Loucy (cell line): ENCODE results near the gene SNX8.

Experiments
- H2AFZ ChIP-seq: fragments of 200-600 bp; sonication (generic); 2 replicates; pipeline ENCODE4 v1.6.0; 2016; ENCODE audit warnings: antibody characterized with exemption, mild to moderate bottlenecking, low read length, moderate library complexity
- H3F3A ChIP-seq: fragments of 200-600 bp; 2 replicates; pipeline ENCODE4 v1.6.0; 2016; ENCODE audit warnings: antibody characterized with exemption, low read depth, mild to moderate bottlenecking
- H3K27me3 ChIP-seq: fragments of 200-600 bp; sonication (generic); 2 replicates; pipeline ENCODE4 v1.6.1; 2014; ENCODE audit warnings: low read length, mild to moderate bottlenecking; ENCODE audit not compliant: insufficient read depth, poor library complexity, severe bottlenecking
- H3K36me3 ChIP-seq: fragments of 200-600 bp; sonication (generic); 2 replicates; pipeline ENCODE4 v1.6.1; 2016; ENCODE audit warnings: low read length; ENCODE audit not compliant: insufficient read depth
- H3K4me1 ChIP-seq: fragments of 200-600 bp; sonication (generic); 2 replicates; pipeline ENCODE4 v1.5.1; 2014; ENCODE audit warnings: low read length, mild to moderate bottlenecking; ENCODE audit not compliant: insufficient read depth, poor library complexity, severe bottlenecking
- H3K4me2 ChIP-seq: fragments of 200-600 bp; sonication (generic); 2 replicates; pipeline ENCODE4 v1.6.0; 2014; ENCODE audit warnings: antibody characterized with exemption, low read length, low read depth, mild to moderate bottlenecking; ENCODE audit not compliant: poor library complexity, severe bottlenecking
- H3K4me3 ChIP-seq: fragments of 200-600 bp; sonication (generic); 2 replicates; pipeline ENCODE4 v1.5.1; 2014; ENCODE audit warnings: low read length, mild to moderate bottlenecking, mixed read lengths; ENCODE audit not compliant: poor library complexity, severe bottlenecking
- H3K79me2 ChIP-seq: fragments of 200-600 bp; sonication (generic); 2 replicates; pipeline ENCODE4 v1.6.1; 2014; ENCODE audit warnings: low read length; ENCODE audit not compliant: insufficient read depth
- H3K9ac ChIP-seq: fragments of 200-600 bp; sonication (generic); 2 replicates; pipeline ENCODE4 v1.6.0; 2014; ENCODE audit warnings: mild to moderate bottlenecking, low read depth, low read length, moderate library complexity; ENCODE audit not compliant: poor library complexity, severe bottlenecking
- H3K9me2 ChIP-seq: fragments of 200-600 bp; sonication (generic); replicated peaks from 2 replicates; pipeline ENCODE4 v1.6.1; 2016; ENCODE audit warnings: low read depth, low read length, mixed read lengths
- H3K9me3 ChIP-seq: fragments of 200-600 bp; sonication (generic); 2 replicates; pipeline ENCODE4 v1.6.1; 2014; ENCODE audit warnings: mild to moderate bottlenecking, antibody characterized with exemption, low read length, low read depth; ENCODE audit not compliant: insufficient read depth
- H4K20me1 ChIP-seq: fragments of 200-600 bp; sonication (generic); 2 replicates; pipeline ENCODE4 v1.6.0; 2014; ENCODE audit warnings: antibody characterized with exemption, low read length, mild to moderate bottlenecking; ENCODE audit not compliant: insufficient read depth, poor library complexity, severe bottlenecking
- CTCF ChIP-seq: fragments of 200-600 bp; sonication (generic); conservative IDR thresholded peaks from 2 replicates; pipeline ENCODE4 v1.5.1; 2014; ENCODE audit warnings: mild to moderate bottlenecking, antibody characterized with exemption, low read length
- EZH2phosphoT487 ChIP-seq: fragments of 200-600 bp; IDR thresholded peaks from 2 replicates; pipeline ENCODE4 v1.6.1; 2018; ENCODE audit warnings: antibody characterized with exemption, mild to moderate bottlenecking, moderate library complexity, borderline replicate concordance

The SNX8 gene

GRCh38 chr7:2258661-2259365 is 55.4 kb downstream of the SNX8 start:
- Histone ChIP-seq H3K4me3 (no peak overlapping the region), H3K27me3 (no peaks in the 10 kb centered on the region), H3K9me2 (no peaks in the 10 kb centered on the region), H3F3A (no peaks in the 10 kb centered on the region), H4K20me1 (no peaks in the 10 kb centered on the region), H3K4me2 (no peak overlapping the region), H2AFZ (no peak overlapping the region), H3K36me3 (no peaks in the 10 kb centered on the region; the same call in 1 of the 2 replicates), H3K79me2 (no peaks in the 10 kb centered on the region), H3K4me1 (no peaks in the 10 kb centered on the region), H3K9me3 (no peaks in the 10 kb centered on the region), H3K9ac (no peak overlapping the region)
- TF ChIP-seq CTCF = no peak
- TF ChIP-seq EZH2phosphoT487 = no peak

- Histone ChIP-seq H3K36me3 (no peaks in the 10 kb centered on the region), H4K20me1 (no peaks in the 10 kb centered on the region), H3F3A (no peaks in the 10 kb centered on the region), H3K9ac (no peak overlapping the region), H3K4me3 (no peak overlapping the region), H3K9me3 (no peaks in the 10 kb centered on the region), H3K9me2 (no peaks in the 10 kb centered on the region), H2AFZ (no peak overlapping the region), H3K27me3 (no peaks in the 10 kb centered on the region), H3K4me1 (no peaks in the 10 kb centered on the region), H3K4me2 (no peak overlapping the region), H3K79me2 (no peaks in the 10 kb centered on the region)
- TF ChIP-seq EZH2phosphoT487 = no peak
- TF ChIP-seq CTCF = no peak
Observed at GRCh38 chr7:2257651-2258050, 56.6 kb downstream of the SNX8 start.

DNA sequence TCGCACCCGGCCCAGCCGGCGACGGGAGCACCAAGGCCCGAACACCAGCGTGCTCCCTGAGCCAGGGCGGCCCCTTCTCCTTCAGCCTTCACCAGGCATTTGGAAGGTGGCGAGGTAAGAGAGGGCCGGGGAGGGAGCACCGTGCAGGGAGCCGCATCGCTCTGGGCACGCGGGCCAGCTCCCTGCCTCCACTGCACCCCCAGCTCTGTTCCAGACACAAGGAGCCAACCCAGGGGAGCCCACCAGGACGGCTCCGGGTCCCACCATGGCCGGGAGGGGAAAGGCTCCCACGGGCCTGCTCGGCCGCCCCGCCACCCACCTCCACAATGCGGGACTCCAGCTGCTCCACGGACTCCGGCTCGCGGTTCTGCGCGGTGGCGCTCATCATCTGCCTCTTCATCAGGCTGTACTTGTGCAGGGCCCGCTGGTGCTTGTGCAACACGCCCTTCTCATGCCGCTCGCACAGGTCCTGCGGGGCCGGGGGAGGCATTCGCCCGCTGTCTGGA is 57.1 kb downstream of the SNX8 start:
- Histone ChIP-seq H3K4me1 (peaks cover 2% of the 10 kb centered on the region), H3K27me3 (no peaks in the 10 kb centered on the region), H3K4me3 (no peak overlapping the region), H3K36me3 (no peaks in the 10 kb centered on the region), H3K79me2 (no peaks in the 10 kb centered on the region), H4K20me1 (no peaks in the 10 kb centered on the region), H2AFZ (no peak overlapping the region), H3K4me2 (no peak overlapping the region), H3K9ac (no peak overlapping the region), H3K9me2 (no peaks in the 10 kb centered on the region), H3F3A (no peaks in the 10 kb centered on the region), H3K9me3 (no peaks in the 10 kb centered on the region)
- TF ChIP-seq CTCF = no peak
- TF ChIP-seq EZH2phosphoT487 = no peak
